ENCODE results near the gene ZNF462. TPM values are rescaled to one million over a fixed set of nuclear protein-coding genes. Genes with fewer than 3 reads are reported as not detected.

Gene ZNF462
- total RNA-seq, 1 experiment from 2014 or later = 34.5 TPM

DNA sequence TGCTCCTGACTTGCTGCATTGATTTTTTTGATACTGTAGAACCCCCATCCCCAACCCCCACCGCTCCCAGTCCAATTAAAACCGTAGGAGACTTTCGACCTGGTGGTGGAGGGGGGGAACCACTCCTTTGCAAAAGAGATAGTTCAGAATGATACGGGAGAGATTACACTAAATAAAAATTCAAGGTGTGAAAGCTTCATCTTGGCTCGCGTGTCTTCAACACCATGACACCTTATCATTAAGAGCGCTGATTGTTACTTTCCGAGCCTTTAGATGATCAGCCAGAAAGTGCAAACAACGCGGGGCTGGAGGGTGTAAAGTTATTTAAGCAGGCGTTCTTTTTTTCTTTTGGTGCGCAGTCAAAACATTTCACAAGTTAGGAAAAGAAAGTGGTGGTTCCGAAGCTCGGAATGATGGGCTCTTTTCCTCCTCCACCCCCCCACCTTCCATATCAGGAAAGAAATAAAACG lies 1.3 kb upstream of the ZNF462 start:
- Mint-ChIP-seq H3K27me3 (ENCODE audit: insufficient read depth, unreplicated experiment) (no peaks in the 10 kb centered on the region), H3K36me3 (ENCODE audit: insufficient read depth, unreplicated experiment) (peaks cover 15% of the 10 kb centered on the region), H3K4me1 (ENCODE audit: low read depth, unreplicated experiment) (no peaks in the 10 kb centered on the region), H3K27ac (ENCODE audit: unreplicated experiment) (peak overlapping the region; percentile 32), H3K9me3 (ENCODE audit: unreplicated experiment) (no peaks in the 10 kb centered on the region), H3K4me3 (ENCODE audit: unreplicated experiment) (peak overlapping the region; percentile 89)
- BruUV-seq (replicated peaks) = no TSS peak
- intact Hi-C loops (cut with micrococcal nuclease; ENCODE audit: unreplicated experiment) = loop anchor here (1.0 to 10.0 kb wide), 10 partner anchors 31 to 959 kb away; no protein-coding TSS in a partner anchor
- Histone ChIP-seq H3K36me3 (ENCODE audit: control insufficient read depth, insufficient read depth, low read length) (no peaks in the 10 kb centered on the region), H3K4me3 (ENCODE audit: low read depth, low read length) (peak overlapping the region; percentile 79), H3K27me3 (replicated peaks; ENCODE audit: control insufficient read depth, insufficient read depth, low read length) (no peaks in the 10 kb centered on the region), H3K9me3 (no peaks in the 10 kb centered on the region), H3K4me1 (0 out of 2 replicates have a peak, but pooled peaks cover 6% of the 10 kb centered on the region)
- ChIA-PET POLR2A (interaction anchor here (1.3 kb wide), 1 partner anchor 59 kb away, joined by 3 read pairs; no protein-coding TSS in a partner anchor), CTCF (no interaction called here)
- TF ChIP-seq, protein P1, sequence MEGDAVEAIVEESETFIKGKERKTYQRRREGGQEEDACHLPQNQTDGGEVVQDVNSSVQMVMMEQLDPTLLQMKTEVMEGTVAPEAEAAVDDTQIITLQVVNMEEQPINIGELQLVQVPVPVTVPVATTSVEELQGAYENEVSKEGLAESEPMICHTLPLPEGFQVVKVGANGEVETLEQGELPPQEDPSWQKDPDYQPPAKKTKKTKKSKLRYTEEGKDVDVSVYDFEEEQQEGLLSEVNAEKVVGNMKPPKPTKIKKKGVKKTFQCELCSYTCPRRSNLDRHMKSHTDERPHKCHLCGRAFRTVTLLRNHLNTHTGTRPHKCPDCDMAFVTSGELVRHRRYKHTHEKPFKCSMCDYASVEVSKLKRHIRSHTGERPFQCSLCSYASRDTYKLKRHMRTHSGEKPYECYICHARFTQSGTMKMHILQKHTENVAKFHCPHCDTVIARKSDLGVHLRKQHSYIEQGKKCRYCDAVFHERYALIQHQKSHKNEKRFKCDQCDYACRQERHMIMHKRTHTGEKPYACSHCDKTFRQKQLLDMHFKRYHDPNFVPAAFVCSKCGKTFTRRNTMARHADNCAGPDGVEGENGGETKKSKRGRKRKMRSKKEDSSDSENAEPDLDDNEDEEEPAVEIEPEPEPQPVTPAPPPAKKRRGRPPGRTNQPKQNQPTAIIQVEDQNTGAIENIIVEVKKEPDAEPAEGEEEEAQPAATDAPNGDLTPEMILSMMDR (IDR thresholded peaks at IDR 0.05; ENCODE audit: insufficient read depth in 1 of 2, low read depth in 1 of 2, low read length in 1 of 2, severe bottlenecking in 1 of 2, unreplicated experiment in 1 of 2) = no peak
- no peak for DNase-seq

DNA sequence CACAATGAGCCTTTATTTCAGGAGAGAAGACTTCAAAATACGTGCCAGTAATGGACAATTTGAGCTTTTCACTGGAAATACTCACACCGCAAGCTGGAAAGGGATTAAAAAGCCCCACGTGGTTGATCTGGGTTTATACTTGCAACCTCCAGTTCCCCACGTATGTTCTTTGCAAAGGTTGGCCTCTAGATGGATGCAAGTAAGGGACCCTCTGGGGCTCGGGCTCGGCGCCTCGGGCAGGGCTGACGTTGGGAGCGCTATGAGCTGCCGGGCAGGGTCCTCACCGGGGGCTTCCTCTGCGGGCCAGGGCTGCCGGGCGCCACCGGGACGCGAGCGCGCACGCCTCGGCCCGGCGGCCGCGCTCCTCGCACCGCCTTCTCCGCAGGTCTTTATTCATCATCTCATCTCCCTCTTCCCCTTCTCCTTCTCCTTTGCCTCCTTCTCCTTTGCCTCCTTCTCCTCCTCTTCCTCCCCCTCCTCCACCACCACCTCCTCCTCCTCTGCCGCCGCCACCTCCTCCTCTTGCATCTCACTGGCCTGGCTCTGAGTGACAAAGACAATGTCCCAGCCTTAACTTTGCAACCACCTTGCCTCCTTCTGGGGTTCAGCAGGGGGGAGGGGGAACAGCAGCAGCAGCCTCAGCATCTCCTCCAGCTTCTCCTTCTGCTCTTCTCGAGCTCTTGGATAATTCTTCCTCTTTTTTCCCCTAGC lies 701 bp upstream of the ZNF462 start:
- H3K36me3 ChIP-seq (ENCODE audit: control insufficient read depth, insufficient read depth, low read length) = no peaks in the 10 kb centered on the region
- no peaks in the 10 kb centered on the region for H3K9me3 ChIP-seq
- no peaks in the 10 kb centered on the region for H3K4me1 Mint-ChIP-seq (ENCODE audit: low read depth, unreplicated experiment)
- ChIA-PET CTCF (no interaction called here), POLR2A (interaction anchor here (1.3 kb wide), 1 partner anchor 59 kb away, joined by 3 read pairs; no protein-coding TSS in a partner anchor)
- H3K4me3 ChIP-seq (ENCODE audit: low read depth, low read length) = peak overlapping the region; percentile 79
- H3K27me3 ChIP-seq (replicated peaks; ENCODE audit: control insufficient read depth, insufficient read depth, low read length) = no peaks in the 10 kb centered on the region
- intact Hi-C loops (cut with micrococcal nuclease; ENCODE audit: unreplicated experiment) = loop anchor here (1.0 to 10.0 kb wide), 9 partner anchors 31 to 960 kb away; no protein-coding TSS in a partner anchor
- TF ChIP-seq, protein P1 (IDR thresholded peaks at IDR 0.05; ENCODE audit: insufficient read depth in 1 of 2, low read depth in 1 of 2, low read length in 1 of 2, severe bottlenecking in 1 of 2, unreplicated experiment in 1 of 2) = no peak
- no peaks in the 10 kb centered on the region for H3K27me3 Mint-ChIP-seq (ENCODE audit: insufficient read depth, unreplicated experiment)
- H3K36me3 Mint-ChIP-seq (ENCODE audit: insufficient read depth, unreplicated experiment) = peaks cover 15% of the 10 kb centered on the region
- 0 out of 2 replicates have a peak, but pooled peaks cover 6% of the 10 kb centered on the region for H3K4me1 ChIP-seq
- peak overlapping the region; percentile 89 for H3K4me3 Mint-ChIP-seq (ENCODE audit: unreplicated experiment)
- DNase-seq = peak; percentile 48 to 55
- no peaks in the 10 kb centered on the region for H3K9me3 Mint-ChIP-seq (ENCODE audit: unreplicated experiment)
- no TSS peak for BruUV-seq (replicated peaks)
- H3K27ac Mint-ChIP-seq (ENCODE audit: unreplicated experiment) = peak overlapping the region; percentile 64

DNA sequence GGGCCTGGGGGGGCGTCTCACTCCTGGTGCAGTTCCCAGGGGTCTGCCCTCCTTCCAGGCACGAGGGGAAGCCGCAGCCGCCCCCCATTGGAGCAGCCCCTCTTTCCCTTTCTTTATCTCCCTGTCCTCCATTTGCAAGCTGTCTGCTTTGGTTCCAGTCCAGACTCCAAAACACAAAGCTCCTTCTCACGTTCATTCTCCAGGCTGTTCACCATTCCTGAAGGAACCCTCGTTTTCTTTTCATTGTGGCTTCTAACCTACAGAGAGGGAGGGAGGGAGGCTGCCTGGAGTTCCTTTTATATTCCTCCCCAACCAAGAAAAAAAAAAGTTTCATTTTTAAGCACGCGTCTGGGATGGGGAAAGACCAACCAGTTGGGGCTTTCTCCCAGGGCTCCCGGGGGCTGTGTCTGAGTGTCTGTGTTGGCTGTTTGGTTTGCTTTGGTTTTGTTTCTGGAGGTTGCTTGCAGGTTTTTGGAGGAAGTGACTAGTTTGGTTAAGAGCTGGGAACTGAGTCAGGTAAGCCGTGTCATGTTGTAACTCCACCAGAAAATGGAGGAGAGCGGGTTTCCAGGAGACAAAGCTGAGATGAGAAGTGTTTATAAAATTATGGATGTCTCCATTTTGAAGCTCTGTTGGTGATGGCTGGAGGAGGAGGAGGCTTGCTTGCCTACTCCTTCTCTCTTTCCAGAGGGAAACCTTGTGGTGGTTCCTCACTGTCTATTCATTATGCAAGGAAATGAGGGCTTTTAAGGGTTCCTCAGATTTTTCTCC lies 1.6 kb downstream of the ZNF462 start:
- H3K4me1 Mint-ChIP-seq (ENCODE audit: low read depth, unreplicated experiment) = peaks cover 10% of the 10 kb centered on the region
- no peaks in the 10 kb centered on the region for H3K27me3 Mint-ChIP-seq (ENCODE audit: insufficient read depth, unreplicated experiment)
- CTCF ChIA-PET = interaction anchor here (0.5 to 1.3 kb wide), 3 partner anchors 18 to 66 kb away, joined by 3 to 4 read pairs (median 3); no protein-coding TSS in a partner anchor
- H3K27ac Mint-ChIP-seq (ENCODE audit: unreplicated experiment) = peak overlapping the region; percentile 64
- H3K4me1 ChIP-seq = 0 out of 2 replicates have a peak, but pooled peaks cover 6% of the 10 kb centered on the region
- no peaks in the 10 kb centered on the region for H3K9me3 Mint-ChIP-seq (ENCODE audit: unreplicated experiment)
- no peak for DNase-seq
- peak overlapping the region; percentile 89 for H3K4me3 Mint-ChIP-seq (ENCODE audit: unreplicated experiment)
- POLR2A ChIA-PET = interaction anchor here (1.3 kb wide), 1 partner anchor 57 kb away, joined by 5 read pairs; no protein-coding TSS in a partner anchor
- no peaks in the 10 kb centered on the region for H3K9me3 ChIP-seq
- peaks cover 24% of the 10 kb centered on the region for H3K36me3 Mint-ChIP-seq (ENCODE audit: insufficient read depth, unreplicated experiment)
- intact Hi-C loops (cut with micrococcal nuclease; ENCODE audit: unreplicated experiment) = loop anchor here (5.0 to 10.0 kb wide), 5 partner anchors 172 to 962 kb away; no protein-coding TSS in a partner anchor
- peak overlapping the region; percentile 79 for H3K4me3 ChIP-seq (ENCODE audit: low read depth, low read length)
- TF ChIP-seq, protein P1 (IDR thresholded peaks at IDR 0.05; ENCODE audit: insufficient read depth in 1 of 2, low read depth in 1 of 2, low read length in 1 of 2, severe bottlenecking in 1 of 2, unreplicated experiment in 1 of 2) = no peak
- no peaks in the 10 kb centered on the region for H3K36me3 ChIP-seq (ENCODE audit: control insufficient read depth, insufficient read depth, low read length)
- BruUV-seq (replicated peaks) = no TSS peak
- H3K27me3 ChIP-seq (replicated peaks; ENCODE audit: control insufficient read depth, insufficient read depth, low read length) = no peaks in the 10 kb centered on the region

Data from Caco-2 (cell line).